WTC11 (cell line): ENCODE results near the gene TSSK2. TPM values are rescaled to one million over a fixed set of nuclear protein-coding genes. Genes with fewer than 3 reads are reported as not detected.

ENCODE experiments used
- ATAC-seq: fragments of 200-7000 bp; cut with Tn5 transposase; 2 replicates; pipeline ENCODE4 v1.10.0; 2021; ENCODE audit warnings: mild to moderate bottlenecking, moderate library complexity
- CTCF ChIA-PET: fragments of 300-600 bp; sonication (Branson Sonifier 250); formaldehyde crosslinking; loops from one replicate; lab custom pipeline; 2021; ENCODE audit warnings: antibody characterized with exemption; lab: Charles Lee
- POLR2A ChIA-PET: fragments of 350-600 bp; sonication (Branson Sonifier 250); formaldehyde crosslinking; loops from one replicate; lab custom pipeline; 2021; ENCODE audit warnings: antibody characterized with exemption; lab: Charles Lee
- DNase-seq: peaks from one replicate; pipeline ENCODE4 v3.0.0; 2021; ENCODE audit warnings: low spot score
- H3K27ac Mint-ChIP-seq: 2 replicates; pipeline ENCODE4 v1.8.0; 2021; ENCODE audit warnings: mixed read lengths
- H3K27me3 Mint-ChIP-seq: 2 replicates; pipeline ENCODE4 v1.8.0; 2021; ENCODE audit warnings: low read depth, mild to moderate bottlenecking, moderate library complexity, mixed read lengths
- H3K36me3 Mint-ChIP-seq: 2 replicates; pipeline ENCODE4 v1.8.0; 2021; ENCODE audit warnings: mixed read lengths
- H3K4me1 Mint-ChIP-seq: 2 replicates; pipeline ENCODE4 v1.8.0; 2022; ENCODE audit warnings: mixed read lengths
- H3K4me3 Mint-ChIP-seq: 2 replicates; pipeline ENCODE4 v1.8.0; 2021; ENCODE audit warnings: mild to moderate bottlenecking, moderate library complexity, mixed read lengths
- H3K9me3 Mint-ChIP-seq: 2 replicates; pipeline ENCODE4 v1.8.0; 2021; ENCODE audit warnings: mixed read lengths
- ELF4 ChIP-seq: sonication (generic); formaldehyde crosslinking; IDR thresholded peaks from 2 replicates; pipeline ENCODE4 v1.8.1; 2022; ENCODE audit warnings: low read depth, mild to moderate bottlenecking, moderate library complexity, missing genetic modification reagents
- JUN ChIP-seq: sonication (generic); formaldehyde crosslinking; IDR thresholded peaks from 2 replicates; pipeline ENCODE4 v1.8.0; 2023; ENCODE audit warnings: mild to moderate bottlenecking, missing genetic modification reagents
- KAT7 ChIP-seq: sonication (generic); formaldehyde crosslinking; IDR thresholded peaks from 2 replicates; pipeline ENCODE4 v1.8.1; 2023; ENCODE audit warnings: missing genetic modification reagents, mild to moderate bottlenecking, borderline replicate concordance
- NFE2L1 ChIP-seq: sonication (generic); formaldehyde crosslinking; IDR thresholded peaks from 2 replicates; pipeline ENCODE4 v1.8.1; 2023; ENCODE audit warnings: missing genetic modification reagents
- NR1H2 ChIP-seq: sonication (generic); formaldehyde crosslinking; IDR thresholded peaks from 2 replicates; pipeline ENCODE4 v1.9.0; 2021; ENCODE audit warnings: mild to moderate bottlenecking, moderate library complexity, missing genetic modification reagents
- SOX15 ChIP-seq: fragments of 250-450 bp; sonication (Bioruptor Pico); IDR thresholded peaks from 2 replicates; pipeline ENCODE4 v1.9.0; 2021; ENCODE audit warnings: mild to moderate bottlenecking
- TEAD1 ChIP-seq: sonication (generic); formaldehyde crosslinking; IDR thresholded peaks from 2 replicates; pipeline ENCODE4 v1.8.0; 2022; ENCODE audit warnings: mild to moderate bottlenecking, missing genetic modification reagents
- TEAD4 ChIP-seq: sonication (generic); formaldehyde crosslinking; IDR thresholded peaks from 2 replicates; pipeline ENCODE4 v1.8.0; 2022; ENCODE audit warnings: mild to moderate bottlenecking, missing genetic modification reagents
- ZNF138 ChIP-seq: sonication (generic); formaldehyde crosslinking; conservative IDR thresholded peaks from 2 replicates; pipeline ENCODE4 v1.8.1; 2022; ENCODE audit warnings: mild to moderate bottlenecking, moderate library complexity, missing genetic modification reagents
- ZNF219 ChIP-seq: sonication (generic); formaldehyde crosslinking; IDR thresholded peaks from 2 replicates; pipeline ENCODE4 v1.8.0; 2023; ENCODE audit warnings: missing genetic modification reagents, mild to moderate bottlenecking, borderline replicate concordance
- total RNA-seq: library from RNA; stranded (reverse); gene quantifications from 3 replicates; pipeline ENCODE4 v1.2.3, GENCODE V29; 2021
- TF ChIP-seq, protein P1 (sequence below): sonication (generic); formaldehyde crosslinking; IDR thresholded peaks from 2 replicates; pipeline ENCODE4 v1.8.1; 2022; ENCODE audit warnings: mild to moderate bottlenecking, moderate library complexity, missing genetic modification reagents
- TF ChIP-seq, protein P2 (sequence below): sonication (generic); formaldehyde crosslinking; IDR thresholded peaks from 2 replicates; pipeline ENCODE4 v1.8.0; 2022; ENCODE audit warnings: mild to moderate bottlenecking, missing genetic modification reagents
- TF ChIP-seq, protein P3 (sequence below): sonication (generic); formaldehyde crosslinking; IDR thresholded peaks from 2 replicates; pipeline ENCODE4 v1.8.0; 2023; ENCODE audit warnings: missing genetic modification reagents
- TF ChIP-seq, protein P4 (sequence below): sonication (generic); formaldehyde crosslinking; IDR thresholded peaks from 2 replicates; pipeline ENCODE4 v1.8.1; 2023; ENCODE audit warnings: mild to moderate bottlenecking, missing genetic modification reagents
- TF ChIP-seq, protein P5 (sequence below): fragments of 200-600 bp; IDR thresholded peaks from 2 replicates; pipeline ENCODE4 v1.8.0; 2022; ENCODE audit warnings: antibody characterized with exemption
- TF ChIP-seq, protein P6 (sequence below): sonication (generic); formaldehyde crosslinking; IDR thresholded peaks from 2 replicates; pipeline ENCODE4 v1.8.0; 2022; ENCODE audit warnings: missing genetic modification reagents
- TF ChIP-seq, protein P7 (sequence below): sonication (generic); formaldehyde crosslinking; IDR thresholded peaks from 2 replicates; pipeline ENCODE4 v1.8.1; 2022; ENCODE audit warnings: missing genetic modification reagents, borderline replicate concordance
- TF ChIP-seq, protein P8 (sequence below): fragments of 250-450 bp; sonication (Bioruptor Pico); IDR thresholded peaks from 2 replicates; pipeline ENCODE4 v1.9.0; 2021; ENCODE audit warnings: mild to moderate bottlenecking, borderline replicate concordance

The TSSK2 gene
- total RNA-seq, 1 experiment from 2014 or later, result not detected

DNA sequence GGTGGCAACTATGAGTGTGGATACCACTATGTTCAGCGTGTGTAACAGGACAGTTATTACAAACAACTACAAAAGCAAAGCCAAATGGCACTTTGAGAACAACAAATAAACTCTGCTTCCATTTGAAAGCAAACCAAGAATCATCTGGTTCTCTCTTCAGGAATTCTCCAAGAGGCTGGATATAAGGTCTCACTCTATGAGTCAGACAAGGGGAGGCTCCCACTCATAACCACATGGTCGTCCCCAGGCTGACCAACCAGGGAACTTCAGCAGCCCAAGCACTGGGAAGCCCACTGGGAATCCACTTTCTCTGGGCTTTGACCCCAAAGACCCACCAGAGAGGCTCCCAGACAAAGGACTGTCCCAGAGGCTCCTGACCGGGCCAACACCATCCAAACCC lies 44.2 kb upstream of the TSSK2 start (continued):
- TF ChIP-seq, protein P1, sequence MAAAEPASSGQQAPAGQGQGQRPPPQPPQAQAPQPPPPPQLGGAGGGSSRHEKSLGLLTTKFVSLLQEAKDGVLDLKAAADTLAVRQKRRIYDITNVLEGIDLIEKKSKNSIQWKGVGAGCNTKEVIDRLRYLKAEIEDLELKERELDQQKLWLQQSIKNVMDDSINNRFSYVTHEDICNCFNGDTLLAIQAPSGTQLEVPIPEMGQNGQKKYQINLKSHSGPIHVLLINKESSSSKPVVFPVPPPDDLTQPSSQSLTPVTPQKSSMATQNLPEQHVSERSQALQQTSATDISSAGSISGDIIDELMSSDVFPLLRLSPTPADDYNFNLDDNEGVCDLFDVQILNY (CRISPR knock-in tag), result no peak
- TF ChIP-seq, protein P2, sequence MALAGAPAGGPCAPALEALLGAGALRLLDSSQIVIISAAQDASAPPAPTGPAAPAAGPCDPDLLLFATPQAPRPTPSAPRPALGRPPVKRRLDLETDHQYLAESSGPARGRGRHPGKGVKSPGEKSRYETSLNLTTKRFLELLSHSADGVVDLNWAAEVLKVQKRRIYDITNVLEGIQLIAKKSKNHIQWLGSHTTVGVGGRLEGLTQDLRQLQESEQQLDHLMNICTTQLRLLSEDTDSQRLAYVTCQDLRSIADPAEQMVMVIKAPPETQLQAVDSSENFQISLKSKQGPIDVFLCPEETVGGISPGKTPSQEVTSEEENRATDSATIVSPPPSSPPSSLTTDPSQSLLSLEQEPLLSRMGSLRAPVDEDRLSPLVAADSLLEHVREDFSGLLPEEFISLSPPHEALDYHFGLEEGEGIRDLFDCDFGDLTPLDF (CRISPR knock-in tag), result no peak
- TF ChIP-seq TEAD1 (CRISPR knock-in tag), result no peak
- TF ChIP-seq KAT7 (CRISPR knock-in tag), result no peak
- TF ChIP-seq ELF4 (CRISPR knock-in tag), result no peak
- TF ChIP-seq, protein P3, sequence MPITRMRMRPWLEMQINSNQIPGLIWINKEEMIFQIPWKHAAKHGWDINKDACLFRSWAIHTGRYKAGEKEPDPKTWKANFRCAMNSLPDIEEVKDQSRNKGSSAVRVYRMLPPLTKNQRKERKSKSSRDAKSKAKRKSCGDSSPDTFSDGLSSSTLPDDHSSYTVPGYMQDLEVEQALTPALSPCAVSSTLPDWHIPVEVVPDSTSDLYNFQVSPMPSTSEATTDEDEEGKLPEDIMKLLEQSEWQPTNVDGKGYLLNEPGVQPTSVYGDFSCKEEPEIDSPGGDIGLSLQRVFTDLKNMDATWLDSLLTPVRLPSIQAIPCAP (CRISPR knock-in tag), result no peak

DNA sequence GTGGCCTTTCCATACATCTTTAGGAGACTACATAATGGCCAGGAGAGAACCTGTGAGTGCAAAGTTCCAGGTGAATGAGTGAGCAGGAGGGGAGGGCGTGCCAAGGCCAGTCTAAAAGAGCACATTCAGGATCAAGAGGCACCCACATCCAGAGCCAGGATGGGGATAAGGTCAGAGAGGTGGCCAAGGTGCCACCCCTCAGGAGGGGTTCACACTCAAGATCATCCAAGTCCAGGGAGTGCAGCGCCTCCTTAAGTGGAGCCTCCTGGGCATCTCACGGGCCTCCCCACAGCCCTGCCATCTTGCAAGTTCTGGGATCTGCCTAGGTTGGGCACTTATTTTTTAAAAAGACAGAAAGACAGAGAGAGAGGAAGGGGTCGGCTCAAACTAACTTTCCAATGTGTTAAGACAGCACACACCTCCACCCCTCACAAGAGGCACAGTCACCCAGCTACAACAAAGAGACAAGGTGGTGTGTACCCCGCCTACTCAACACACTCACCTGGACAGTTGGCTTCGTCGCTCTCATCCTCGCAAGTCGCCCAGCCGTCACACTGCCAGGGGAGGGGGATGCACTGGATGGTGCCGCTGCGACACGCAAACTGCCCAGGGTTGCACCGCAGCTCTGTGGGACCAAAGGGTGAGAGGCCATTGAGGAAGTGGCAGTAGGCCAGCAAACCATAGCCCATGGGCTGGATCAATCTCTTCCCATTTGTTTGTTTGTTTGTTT lies 42.1 kb upstream of the TSSK2 start:
- ChIA-PET POLR2A (no interaction called here), CTCF (interaction anchor here (2.2 kb wide), 1 partner anchor 15 kb away, joined by 5 read pairs; no protein-coding TSS in a partner anchor)
- Mint-ChIP-seq H3K4me1 (peaks cover 14% of the 10 kb centered on the region), H3K9me3 (peaks cover 4% of the 10 kb centered on the region), H3K27ac (peak overlapping the region; percentile 44; the same call in 1 of the 2 replicates), H3K36me3 (peaks cover 22% of the 10 kb centered on the region), H3K27me3 (no peaks in the 10 kb centered on the region), H3K4me3 (no peak overlapping the region)
- no peak for ATAC-seq
- DNase-seq, result no peak
- TF ChIP-seq ZNF219 (CRISPR knock-in tag) (no peak), JUN (no peak), ZNF138 (no peak), TEAD4 (CRISPR knock-in tag) (no peak), SOX15 (no peak), NR1H2 (CRISPR knock-in tag) (no peak), NFE2L1 (CRISPR knock-in tag) (no peak)
- TF ChIP-seq, protein P4, sequence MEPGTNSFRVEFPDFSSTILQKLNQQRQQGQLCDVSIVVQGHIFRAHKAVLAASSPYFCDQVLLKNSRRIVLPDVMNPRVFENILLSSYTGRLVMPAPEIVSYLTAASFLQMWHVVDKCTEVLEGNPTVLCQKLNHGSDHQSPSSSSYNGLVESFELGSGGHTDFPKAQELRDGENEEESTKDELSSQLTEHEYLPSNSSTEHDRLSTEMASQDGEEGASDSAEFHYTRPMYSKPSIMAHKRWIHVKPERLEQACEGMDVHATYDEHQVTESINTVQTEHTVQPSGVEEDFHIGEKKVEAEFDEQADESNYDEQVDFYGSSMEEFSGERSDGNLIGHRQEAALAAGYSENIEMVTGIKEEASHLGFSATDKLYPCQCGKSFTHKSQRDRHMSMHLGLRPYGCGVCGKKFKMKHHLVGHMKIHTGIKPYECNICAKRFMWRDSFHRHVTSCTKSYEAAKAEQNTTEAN (CRISPR knock-in tag), result no peak
- TF ChIP-seq, protein P5, sequence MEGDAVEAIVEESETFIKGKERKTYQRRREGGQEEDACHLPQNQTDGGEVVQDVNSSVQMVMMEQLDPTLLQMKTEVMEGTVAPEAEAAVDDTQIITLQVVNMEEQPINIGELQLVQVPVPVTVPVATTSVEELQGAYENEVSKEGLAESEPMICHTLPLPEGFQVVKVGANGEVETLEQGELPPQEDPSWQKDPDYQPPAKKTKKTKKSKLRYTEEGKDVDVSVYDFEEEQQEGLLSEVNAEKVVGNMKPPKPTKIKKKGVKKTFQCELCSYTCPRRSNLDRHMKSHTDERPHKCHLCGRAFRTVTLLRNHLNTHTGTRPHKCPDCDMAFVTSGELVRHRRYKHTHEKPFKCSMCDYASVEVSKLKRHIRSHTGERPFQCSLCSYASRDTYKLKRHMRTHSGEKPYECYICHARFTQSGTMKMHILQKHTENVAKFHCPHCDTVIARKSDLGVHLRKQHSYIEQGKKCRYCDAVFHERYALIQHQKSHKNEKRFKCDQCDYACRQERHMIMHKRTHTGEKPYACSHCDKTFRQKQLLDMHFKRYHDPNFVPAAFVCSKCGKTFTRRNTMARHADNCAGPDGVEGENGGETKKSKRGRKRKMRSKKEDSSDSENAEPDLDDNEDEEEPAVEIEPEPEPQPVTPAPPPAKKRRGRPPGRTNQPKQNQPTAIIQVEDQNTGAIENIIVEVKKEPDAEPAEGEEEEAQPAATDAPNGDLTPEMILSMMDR, result no peak
- TF ChIP-seq, protein P6, sequence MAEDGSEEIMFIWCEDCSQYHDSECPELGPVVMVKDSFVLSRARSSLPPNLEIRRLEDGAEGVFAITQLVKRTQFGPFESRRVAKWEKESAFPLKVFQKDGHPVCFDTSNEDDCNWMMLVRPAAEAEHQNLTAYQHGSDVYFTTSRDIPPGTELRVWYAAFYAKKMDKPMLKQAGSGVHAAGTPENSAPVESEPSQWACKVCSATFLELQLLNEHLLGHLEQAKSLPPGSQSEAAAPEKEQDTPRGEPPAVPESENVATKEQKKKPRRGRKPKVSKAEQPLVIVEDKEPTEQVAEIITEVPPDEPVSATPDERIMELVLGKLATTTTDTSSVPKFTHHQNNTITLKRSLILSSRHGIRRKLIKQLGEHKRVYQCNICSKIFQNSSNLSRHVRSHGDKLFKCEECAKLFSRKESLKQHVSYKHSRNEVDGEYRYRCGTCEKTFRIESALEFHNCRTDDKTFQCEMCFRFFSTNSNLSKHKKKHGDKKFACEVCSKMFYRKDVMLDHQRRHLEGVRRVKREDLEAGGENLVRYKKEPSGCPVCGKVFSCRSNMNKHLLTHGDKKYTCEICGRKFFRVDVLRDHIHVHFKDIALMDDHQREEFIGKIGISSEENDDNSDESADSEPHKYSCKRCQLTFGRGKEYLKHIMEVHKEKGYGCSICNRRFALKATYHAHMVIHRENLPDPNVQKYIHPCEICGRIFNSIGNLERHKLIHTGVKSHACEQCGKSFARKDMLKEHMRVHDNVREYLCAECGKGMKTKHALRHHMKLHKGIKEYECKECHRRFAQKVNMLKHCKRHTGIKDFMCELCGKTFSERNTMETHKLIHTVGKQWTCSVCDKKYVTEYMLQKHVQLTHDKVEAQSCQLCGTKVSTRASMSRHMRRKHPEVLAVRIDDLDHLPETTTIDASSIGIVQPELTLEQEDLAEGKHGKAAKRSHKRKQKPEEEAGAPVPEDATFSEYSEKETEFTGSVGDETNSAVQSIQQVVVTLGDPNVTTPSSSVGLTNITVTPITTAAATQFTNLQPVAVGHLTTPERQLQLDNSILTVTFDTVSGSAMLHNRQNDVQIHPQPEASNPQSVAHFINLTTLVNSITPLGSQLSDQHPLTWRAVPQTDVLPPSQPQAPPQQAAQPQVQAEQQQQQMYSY (CRISPR knock-in tag), result no peak
- TF ChIP-seq, protein P7, sequence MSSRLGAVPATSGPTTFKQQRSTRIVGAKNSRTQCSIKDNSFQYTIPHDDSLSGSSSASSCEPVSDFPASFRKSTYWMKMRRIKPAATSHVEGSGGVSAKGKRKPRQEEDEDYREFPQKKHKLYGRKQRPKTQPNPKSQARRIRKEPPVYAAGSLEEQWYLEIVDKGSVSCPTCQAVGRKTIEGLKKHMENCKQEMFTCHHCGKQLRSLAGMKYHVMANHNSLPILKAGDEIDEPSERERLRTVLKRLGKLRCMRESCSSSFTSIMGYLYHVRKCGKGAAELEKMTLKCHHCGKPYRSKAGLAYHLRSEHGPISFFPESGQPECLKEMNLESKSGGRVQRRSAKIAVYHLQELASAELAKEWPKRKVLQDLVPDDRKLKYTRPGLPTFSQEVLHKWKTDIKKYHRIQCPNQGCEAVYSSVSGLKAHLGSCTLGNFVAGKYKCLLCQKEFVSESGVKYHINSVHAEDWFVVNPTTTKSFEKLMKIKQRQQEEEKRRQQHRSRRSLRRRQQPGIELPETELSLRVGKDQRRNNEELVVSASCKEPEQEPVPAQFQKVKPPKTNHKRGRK (CRISPR knock-in tag), result no peak
- TF ChIP-seq, protein P8, sequence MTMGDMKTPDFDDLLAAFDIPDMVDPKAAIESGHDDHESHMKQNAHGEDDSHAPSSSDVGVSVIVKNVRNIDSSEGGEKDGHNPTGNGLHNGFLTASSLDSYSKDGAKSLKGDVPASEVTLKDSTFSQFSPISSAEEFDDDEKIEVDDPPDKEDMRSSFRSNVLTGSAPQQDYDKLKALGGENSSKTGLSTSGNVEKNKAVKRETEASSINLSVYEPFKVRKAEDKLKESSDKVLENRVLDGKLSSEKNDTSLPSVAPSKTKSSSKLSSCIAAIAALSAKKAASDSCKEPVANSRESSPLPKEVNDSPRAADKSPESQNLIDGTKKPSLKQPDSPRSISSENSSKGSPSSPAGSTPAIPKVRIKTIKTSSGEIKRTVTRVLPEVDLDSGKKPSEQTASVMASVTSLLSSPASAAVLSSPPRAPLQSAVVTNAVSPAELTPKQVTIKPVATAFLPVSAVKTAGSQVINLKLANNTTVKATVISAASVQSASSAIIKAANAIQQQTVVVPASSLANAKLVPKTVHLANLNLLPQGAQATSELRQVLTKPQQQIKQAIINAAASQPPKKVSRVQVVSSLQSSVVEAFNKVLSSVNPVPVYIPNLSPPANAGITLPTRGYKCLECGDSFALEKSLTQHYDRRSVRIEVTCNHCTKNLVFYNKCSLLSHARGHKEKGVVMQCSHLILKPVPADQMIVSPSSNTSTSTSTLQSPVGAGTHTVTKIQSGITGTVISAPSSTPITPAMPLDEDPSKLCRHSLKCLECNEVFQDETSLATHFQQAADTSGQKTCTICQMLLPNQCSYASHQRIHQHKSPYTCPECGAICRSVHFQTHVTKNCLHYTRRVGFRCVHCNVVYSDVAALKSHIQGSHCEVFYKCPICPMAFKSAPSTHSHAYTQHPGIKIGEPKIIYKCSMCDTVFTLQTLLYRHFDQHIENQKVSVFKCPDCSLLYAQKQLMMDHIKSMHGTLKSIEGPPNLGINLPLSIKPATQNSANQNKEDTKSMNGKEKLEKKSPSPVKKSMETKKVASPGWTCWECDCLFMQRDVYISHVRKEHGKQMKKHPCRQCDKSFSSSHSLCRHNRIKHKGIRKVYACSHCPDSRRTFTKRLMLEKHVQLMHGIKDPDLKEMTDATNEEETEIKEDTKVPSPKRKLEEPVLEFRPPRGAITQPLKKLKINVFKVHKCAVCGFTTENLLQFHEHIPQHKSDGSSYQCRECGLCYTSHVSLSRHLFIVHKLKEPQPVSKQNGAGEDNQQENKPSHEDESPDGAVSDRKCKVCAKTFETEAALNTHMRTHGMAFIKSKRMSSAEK (CRISPR knock-in tag), result no peak
